T follicular helper cell (primary cell): ENCODE results near the gene GHR.

ENCODE experiments used
- DNase-seq: peaks from one replicate; pipeline ENCODE4 v3.0.0-alpha.2; 2020; ENCODE audit warnings: low read depth
- total RNA-seq, 2 experiments: gene quantifications; one replicate each; lab custom pipeline; 2026; lab: John Stamatoyannopoulos, UW

Gene GHR
- total RNA-seq, result 0 to 0.12 reads per million in 2 experiments

- DNase-seq, result no peak
Measured at GRCh38 chr5:42423285-42424165, at the start of gene GHR. GHR (plus strand) TSS chr5:42423439; CDS start chr5:42565875, 142,436 bp downstream.

- no peak for DNase-seq
Measured at GRCh38 chr5:42374679-42375273, 48.5 kb upstream of the GHR start.

GRCh38 chr5:42377496-42377895 is 45.7 kb upstream of the GHR start:
- DNase-seq, result no peak

- DNase-seq, result no peak
Measured at GRCh38 chr5:42381973-42382372, 41.3 kb upstream of the GHR start.

- no peak for DNase-seq
Measured at GRCh38 chr5:42387563-42387962, 35.7 kb upstream of the GHR start.

GRCh38 chr5:42390115-42390514 is 33.1 kb upstream of the GHR start:
- DNase-seq, result no peak

GRCh38 chr5:42392917-42393316 is 30.3 kb upstream of the GHR start:
- no peak for DNase-seq

GRCh38 chr5:42396111-42396510 is 27.1 kb upstream of the GHR start:
- no peak for DNase-seq

- DNase-seq, result no peak
Measured at GRCh38 chr5:42397267-42397666, 26.0 kb upstream of the GHR start.

- no peak for DNase-seq
Measured at GRCh38 chr5:42399702-42400101, 23.5 kb upstream of the GHR start.

- no peak for DNase-seq
Measured at GRCh38 chr5:42400474-42400873, 22.8 kb upstream of the GHR start.

GRCh38 chr5:42403236-42403635 is 20.0 kb upstream of the GHR start:
- DNase-seq, result no peak

GRCh38 chr5:42404366-42404765 is 18.9 kb upstream of the GHR start:
- DNase-seq, result no peak

- no peak for DNase-seq
Measured at GRCh38 chr5:42419294-42419693, 3.9 kb upstream of the GHR start.

GRCh38 chr5:42422656-42423280 is 471 bp upstream of the GHR start:
- no peak for DNase-seq

- no peak for DNase-seq
Measured at GRCh38 chr5:42426016-42426415, 2.8 kb downstream of the GHR start.

- DNase-seq, result no peak
Measured at GRCh38 chr5:42429694-42430093, 6.5 kb downstream of the GHR start.

GRCh38 chr5:42434047-42434724 is 10.9 kb downstream of the GHR start:
- DNase-seq, result no peak

- no peak for DNase-seq
Measured at GRCh38 chr5:42436051-42436450, 12.8 kb downstream of the GHR start.

GRCh38 chr5:42454216-42454995 is 31.2 kb downstream of the GHR start:
- DNase-seq, result no peak

- DNase-seq, result no peak
Measured at GRCh38 chr5:42461033-42461432, 37.8 kb downstream of the GHR start.

GRCh38 chr5:42461507-42461906 is 38.3 kb downstream of the GHR start:
- no peak for DNase-seq
